Right atrium auricular region (tissue), 2 donors: ENCODE results near the gene EHD4. TPM values are rescaled to one million over a fixed set of nuclear protein-coding genes. Genes with fewer than 3 reads are reported as not detected.

ENCODE experiments used
- DNase-seq: peaks from one replicate; pipeline ENCODE4 v3.0.0-alpha.2; 2019; ENCODE audit warnings: low spot score
- H3K27ac ChIP-seq, 2 donors: fragments of 200-600 bp; sonication (generic); 1 replicate in 1 of 2; 2 replicates in 1 of 2; pipeline ENCODE4 v1.5.1; 2016 to 2019
- H3K27me3 ChIP-seq, 2 donors: fragments of 200-600 bp; sonication (generic); one replicate each; pipeline versions ENCODE4 v1.5.1 to v1.6.0; 2017 to 2019
- H3K36me3 ChIP-seq: fragments of 200-600 bp; sonication (generic); one replicate; pipeline ENCODE4 v1.5.1; 2016
- H3K4me1 ChIP-seq, 2 donors: fragments of 200-600 bp; sonication (generic); one replicate each; pipeline versions ENCODE4 v1.5.1 to v1.6.0; 2017 to 2019
- H3K4me3 ChIP-seq, 2 donors: fragments of 200-600 bp; sonication (generic); 1 replicate in 1 of 2; 2 replicates in 1 of 2; pipeline ENCODE4 v1.5.1; 2017 to 2019; ENCODE audit warnings: mild to moderate bottlenecking in 1 of 2, moderate library complexity in 1 of 2
- H3K9me3 ChIP-seq, 2 donors: fragments of 200-600 bp; sonication (generic); one replicate each; pipeline ENCODE4 v1.5.1; 2019
- total RNA-seq, 2 donors: library from RNA; depleted of rRNA; stranded (reverse); fragments of >200 nt; gene quantifications; one replicate each; pipeline ENCODE4 v1.1.0, GENCODE V29; 2016
- TF ChIP-seq, protein P1 (sequence below), 2 donors: fragments of 200-600 bp; sonication (generic); IDR thresholded peaks; one replicate each; pipeline ENCODE4 v1.5.1; 2019; ENCODE audit warnings: antibody characterized with exemption in 2 of 2

Gene EHD4
- total RNA-seq, 2 donors from 2014 or later = 22.2 to 26.3 TPM

DNA sequence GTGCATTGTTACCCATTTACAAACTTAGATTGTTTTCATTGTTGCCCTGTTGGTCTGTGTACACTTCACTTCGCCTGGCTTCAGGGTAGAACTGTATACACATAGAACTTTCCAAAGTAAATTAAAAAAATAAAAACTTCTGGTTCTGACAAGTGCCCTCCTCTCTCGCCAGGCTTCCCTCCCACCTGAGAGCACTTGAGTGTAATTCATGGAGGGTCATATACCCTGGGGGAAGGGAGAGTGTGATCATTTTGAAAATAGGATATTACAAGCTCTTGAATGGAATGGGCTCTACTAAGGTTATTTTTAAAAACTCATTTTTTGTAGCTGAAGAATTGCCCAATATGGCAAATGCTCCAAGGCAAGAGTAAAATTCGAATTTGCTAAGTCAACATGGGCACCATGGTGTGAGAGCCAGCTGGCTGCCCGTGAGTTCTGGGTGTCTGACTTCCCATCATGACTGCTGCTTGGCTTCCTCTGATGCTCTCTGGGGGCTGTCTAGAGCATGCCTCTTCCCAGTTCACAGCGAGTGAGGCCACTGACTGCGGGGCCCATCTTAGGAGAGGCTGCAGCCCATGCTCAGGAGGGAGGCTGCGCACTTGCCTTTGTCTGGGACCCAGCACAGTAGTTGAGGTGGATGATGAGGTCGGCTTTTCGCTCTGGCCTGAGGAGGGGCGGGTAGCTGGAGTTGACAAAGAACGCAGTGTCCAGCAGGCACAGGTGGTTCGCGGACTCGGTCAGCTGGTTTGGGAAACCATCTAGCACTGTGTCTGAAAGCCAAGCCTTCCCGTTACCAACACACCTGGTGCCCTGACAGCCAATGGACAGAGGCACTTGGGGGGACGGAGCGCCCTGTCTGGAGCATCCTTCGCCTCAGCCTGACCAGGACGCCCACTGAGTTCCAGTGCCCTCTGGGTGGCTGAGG, 13.1 kb upstream of the EHD4 start:
- Histone ChIP-seq H3K27me3 (no peaks in the 10 kb centered on the region), H3K9me3 (no peaks in the 10 kb centered on the region), H3K27ac (no peak overlapping the region), H3K4me1 (peaks cover 0 to 24% of the 10 kb centered on the region in 2 donors), H3K4me3 (no peak overlapping the region), H3K36me3 (no peaks in the 10 kb centered on the region)
- DNase-seq = no peak
- TF ChIP-seq, protein P1, sequence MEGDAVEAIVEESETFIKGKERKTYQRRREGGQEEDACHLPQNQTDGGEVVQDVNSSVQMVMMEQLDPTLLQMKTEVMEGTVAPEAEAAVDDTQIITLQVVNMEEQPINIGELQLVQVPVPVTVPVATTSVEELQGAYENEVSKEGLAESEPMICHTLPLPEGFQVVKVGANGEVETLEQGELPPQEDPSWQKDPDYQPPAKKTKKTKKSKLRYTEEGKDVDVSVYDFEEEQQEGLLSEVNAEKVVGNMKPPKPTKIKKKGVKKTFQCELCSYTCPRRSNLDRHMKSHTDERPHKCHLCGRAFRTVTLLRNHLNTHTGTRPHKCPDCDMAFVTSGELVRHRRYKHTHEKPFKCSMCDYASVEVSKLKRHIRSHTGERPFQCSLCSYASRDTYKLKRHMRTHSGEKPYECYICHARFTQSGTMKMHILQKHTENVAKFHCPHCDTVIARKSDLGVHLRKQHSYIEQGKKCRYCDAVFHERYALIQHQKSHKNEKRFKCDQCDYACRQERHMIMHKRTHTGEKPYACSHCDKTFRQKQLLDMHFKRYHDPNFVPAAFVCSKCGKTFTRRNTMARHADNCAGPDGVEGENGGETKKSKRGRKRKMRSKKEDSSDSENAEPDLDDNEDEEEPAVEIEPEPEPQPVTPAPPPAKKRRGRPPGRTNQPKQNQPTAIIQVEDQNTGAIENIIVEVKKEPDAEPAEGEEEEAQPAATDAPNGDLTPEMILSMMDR (IDR thresholded peaks at IDR 0.05) = no peak

- TF ChIP-seq, protein P1 (IDR thresholded peaks at IDR 0.05) = no peak
- no peaks in the 10 kb centered on the region for H3K9me3 ChIP-seq
- DNase-seq = no peak
- peaks cover 0 to 27% of the 10 kb centered on the region in 2 donors for H3K4me1 ChIP-seq
- no peak overlapping the region for H3K27ac ChIP-seq
- H3K36me3 ChIP-seq = no peaks in the 10 kb centered on the region
- no peak overlapping the region for H3K4me3 ChIP-seq
- H3K27me3 ChIP-seq = no peaks in the 10 kb centered on the region
These were observed 12.3 kb upstream of the EHD4 start for GRCh38 chr15:41984622-41985021.

GRCh38 chr15:41983621-41984571, 11.5 kb upstream of the EHD4 start:
- Histone ChIP-seq H3K27ac (no peak overlapping the region), H3K4me3 (no peak overlapping the region), H3K4me1 (peaks cover 0 to 24% of the 10 kb centered on the region in 2 donors), H3K36me3 (no peaks in the 10 kb centered on the region), H3K9me3 (no peaks in the 10 kb centered on the region), H3K27me3 (no peaks in the 10 kb centered on the region)
- no peak for DNase-seq
- TF ChIP-seq, protein P1 (IDR thresholded peaks at IDR 0.05) = no peak

DNA sequence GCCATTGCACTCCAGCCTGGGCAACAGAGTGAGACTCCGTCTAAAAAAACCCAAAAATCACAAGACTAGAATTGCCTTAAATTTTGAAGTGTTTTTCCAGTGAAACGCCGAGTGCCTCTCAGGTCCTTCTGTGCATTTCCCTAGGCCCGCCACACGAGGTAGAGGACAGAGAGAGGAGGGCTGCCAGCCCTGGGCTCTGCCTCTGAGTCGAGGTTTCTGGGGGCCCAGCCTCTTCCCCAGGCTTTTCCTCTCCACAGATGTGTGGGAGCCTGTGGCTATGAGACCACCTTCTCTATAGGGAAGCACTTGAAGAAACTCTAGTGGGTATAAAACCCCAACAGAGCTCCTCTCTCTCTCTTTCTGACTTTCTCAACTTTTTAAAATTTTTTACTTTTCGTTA, 10.9 kb upstream of the EHD4 start:
- peaks cover 0 to 24% of the 10 kb centered on the region in 2 donors for H3K4me1 ChIP-seq
- H3K9me3 ChIP-seq = no peaks in the 10 kb centered on the region
- H3K36me3 ChIP-seq = no peaks in the 10 kb centered on the region
- DNase-seq = no peak
- H3K27me3 ChIP-seq = no peaks in the 10 kb centered on the region
- TF ChIP-seq, protein P1 (IDR thresholded peaks at IDR 0.05) = no peak
- no peak overlapping the region for H3K27ac ChIP-seq
- H3K4me3 ChIP-seq = no peak overlapping the region

DNA sequence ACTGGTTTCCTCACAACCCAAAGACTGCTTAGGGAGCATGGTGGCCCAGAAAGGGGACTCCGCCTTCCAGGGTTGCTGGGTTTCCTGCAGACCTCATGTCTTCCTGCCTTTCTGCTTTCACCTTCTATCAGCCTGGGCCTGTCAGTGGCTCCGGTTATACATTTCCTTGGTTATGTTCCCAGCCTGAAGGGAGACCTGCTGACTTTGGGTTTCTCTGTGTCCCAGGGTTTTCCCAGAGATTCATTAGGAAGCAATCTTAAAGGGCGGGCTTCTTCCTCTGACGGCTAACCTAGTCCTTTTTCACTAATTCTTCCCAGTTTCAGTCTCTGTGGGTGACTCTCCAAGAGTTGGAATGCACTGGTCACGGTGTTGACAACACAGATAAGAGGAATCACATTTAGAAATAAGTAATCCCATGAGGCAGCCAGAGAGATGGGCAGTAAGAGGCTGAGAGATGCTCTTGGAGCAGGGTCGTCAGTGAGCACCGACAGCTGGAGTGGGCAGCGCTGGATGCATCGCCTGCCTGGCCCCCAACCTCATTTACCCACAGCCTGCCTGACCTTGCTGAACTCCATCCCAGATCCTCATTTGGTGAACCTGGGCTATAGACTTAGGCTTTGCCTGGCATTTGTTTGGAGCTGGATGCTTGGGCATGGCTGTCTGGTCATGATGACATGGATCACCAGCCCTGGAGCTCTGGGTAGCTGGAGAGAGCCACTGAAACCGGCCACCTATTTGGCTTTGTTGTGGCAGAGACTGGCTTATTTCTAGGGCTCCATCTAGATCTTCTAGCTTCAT, 10.0 kb upstream of the EHD4 start:
- H3K27me3 ChIP-seq = no peaks in the 10 kb centered on the region
- H3K4me3 ChIP-seq = no peak overlapping the region
- TF ChIP-seq, protein P1 (IDR thresholded peaks at IDR 0.05) = no peak
- no peak overlapping the region for H3K27ac ChIP-seq
- peaks cover 0 to 24% of the 10 kb centered on the region in 2 donors for H3K4me1 ChIP-seq
- DNase-seq = no peak
- H3K36me3 ChIP-seq = no peaks in the 10 kb centered on the region
- no peaks in the 10 kb centered on the region for H3K9me3 ChIP-seq
